Right lobe of liver (tissue), 6 donors: ENCODE data around the gene CST11. TPM values are rescaled to one million over a fixed set of nuclear protein-coding genes. Genes with fewer than 3 reads are reported as not detected.

Experiments used
- ATAC-seq, 4 donors: fragments of 200-7000 bp; cut with Tn5 transposase; one replicate each; pipeline ENCODE4 v1.9.1; 2020; ENCODE audit warnings: mild to moderate bottlenecking in 4 of 4, moderate library complexity in 4 of 4
- DNase-seq, 3 donors: peaks; one replicate each; pipeline ENCODE4 v3.0.0-alpha.2; 2020
- H3K27ac ChIP-seq, 3 donors: fragments of 200-600 bp; one replicate each; pipeline ENCODE4 v1.8.0; 2022
- H3K27me3 ChIP-seq, 2 donors: fragments of 200-600 bp; one replicate each; pipeline ENCODE4 v1.8.0; 2022
- H3K36me3 ChIP-seq, 4 donors: fragments of 200-600 bp; sonication (generic) in 1 of 4; one replicate each; pipeline versions ENCODE4 v1.5.1 to v1.8.0; 2017 to 2022; ENCODE audit warnings: control low read depth in 1 of 4
- H3K4me1 ChIP-seq, 4 donors: fragments of 200-600 bp; sonication (generic) in 1 of 4; one replicate each; pipeline versions ENCODE4 v1.5.1 to v1.8.0; 2017 to 2022; ENCODE audit warnings: control low read depth in 1 of 4
- H3K4me3 ChIP-seq, 3 donors: fragments of 200-600 bp; one replicate each; pipeline ENCODE4 v1.8.0; 2022
- H3K9me3 ChIP-seq, 4 donors: fragments of 200-600 bp; sonication (generic) in 1 of 4; one replicate each; pipeline versions ENCODE4 v1.5.1 to v1.8.0; 2017 to 2022; ENCODE audit warnings: control low read depth in 1 of 4
- CTCF ChIP-seq, 4 donors: fragments of 200-600 bp in 3 of 4; fragments of 450-650 bp in 1 of 4; IDR thresholded peaks; one replicate each; pipeline versions ENCODE4 v1.5.1 to v1.8.0; 2016 to 2022; ENCODE audit warnings: antibody characterized with exemption in 4 of 4, mild to moderate bottlenecking in 2 of 4
- POLR2A ChIP-seq: fragments of 450-650 bp; IDR thresholded peaks from one replicate; pipeline ENCODE4 v1.6.1; 2017; ENCODE audit warnings: antibody characterized with exemption, mild to moderate bottlenecking
- WGBS: methylation state at CpG from one replicate; pipeline ENCODE4 v1.1.6; 2018; ENCODE audit warnings: low coverage, low lambda C conversion rate; ENCODE audit not compliant: insufficient coverage; ENCODE audit errors: missing lambda C conversion rate; 5-methylcytosine and 5-hydroxymethylcytosine counted together
- intact Hi-C, 2 donors: fragments of 100-400 bp; cut with DNase I; formaldehyde crosslinking; loops; one replicate each; pipeline versions ENCODE4 v1.11.2 to v1.14.1; 2022
- total RNA-seq, 6 experiments: library from RNA; depleted of rRNA in 2 of 6; stranded (reverse); fragments of >200 nt in 2 of 6; fragmentation: NEBNext Ultra II Directional in 3 of 6; extraction: Animal tissue kit (Norgen Biotek cat#: 25700) in 3 of 6; gene quantifications; one replicate each; pipeline versions ENCODE4 v1.1.0 to v1.2.4, GENCODE V29; 2016 to 2023
- donor health status: DM: no; HTN: yes; CAD: no.
- donor health status: DM: no; HTN: no; CAD: no.
- donor health status: DM: no; HTN: no; CAD: no.
- donor health status: DM: no; HTN: yes; CAD: no.
- donor health status: DM: no; HTN: yes; CAD: no.

Gene CST11
- total RNA-seq, 6 experiments from 2014 or later = not detected

GRCh38 chr20:23492292-23492691, 39.6 kb upstream of the CST11 start:
- ATAC-seq = no peak

GRCh38 chr20:23490817-23491216, 38.1 kb upstream of the CST11 start, which contains the start of gene CST8:
Gene CST8, plus strand, starts transcription at chr20:23491117. Its CDS starts 551 bp downstream, at chr20:23491668.
- Histone ChIP-seq H3K27ac (no peak within 1 kb of the TSS), H3K4me3 (no peak within 1 kb of the TSS), H3K27me3 (no peaks in the 10 kb centered on the region), H3K9me3 (no peaks in the 10 kb centered on the region), H3K36me3 (no peaks in the 10 kb centered on the region), H3K4me1 (no peaks in the 10 kb centered on the region)
- ATAC-seq = no peak
- intact Hi-C loops = no loop called here
- TF ChIP-seq CTCF (IDR thresholded peaks at IDR 0.05) (no peak), POLR2A (no peak)
- 17% methylated on average over 2 of the region's 5 CpGs for WGBS
- no peak for DNase-seq

More at GRCh38 chr20:23492292-23492691, 39.6 kb upstream of the CST11 start:
- Histone ChIP-seq H3K27me3 (no peaks in the 10 kb centered on the region), H3K9me3 (no peaks in the 10 kb centered on the region), H3K4me3 (no peak overlapping the region), H3K27ac (no peak overlapping the region), H3K36me3 (no peaks in the 10 kb centered on the region), H3K4me1 (no peaks in the 10 kb centered on the region)
- DNase-seq = no peak
- intact Hi-C loops = no loop called here
- TF ChIP-seq CTCF (IDR thresholded peaks at IDR 0.05) (no peak), POLR2A (no peak)

- ATAC-seq (no peak), DNase-seq (no peak)
- TF ChIP-seq CTCF (IDR thresholded peaks at IDR 0.05) (no peak), POLR2A (no peak)
- 83% methylated on average over 3 of the region's 3 CpGs for WGBS
- H3K27me3 ChIP-seq = no peaks in the 10 kb centered on the region
- no peaks in the 10 kb centered on the region for H3K4me1 ChIP-seq
- H3K36me3 ChIP-seq = no peaks in the 10 kb centered on the region
- no peak overlapping the region for H3K27ac ChIP-seq
- intact Hi-C loops = no loop called here
- no peak overlapping the region for H3K4me3 ChIP-seq
- H3K9me3 ChIP-seq = no peaks in the 10 kb centered on the region
Measured at GRCh38 chr20:23488996-23489395, 36.3 kb upstream of the CST11 start.

GRCh38 chr20:23488470-23488869, 35.8 kb upstream of the CST11 start:
- DNase-seq = no peak
- TF ChIP-seq CTCF (IDR thresholded peaks at IDR 0.05) = no peak
- TF ChIP-seq POLR2A = no peak
- ATAC-seq = no peak
- H3K4me3 ChIP-seq = no peak overlapping the region
- no peak overlapping the region for H3K27ac ChIP-seq
- WGBS = 42% methylated on average over 2 of the region's 2 CpGs
- no peaks in the 10 kb centered on the region for H3K9me3 ChIP-seq
- H3K4me1 ChIP-seq = no peaks in the 10 kb centered on the region
- no peaks in the 10 kb centered on the region for H3K36me3 ChIP-seq
- intact Hi-C loops = no loop called here
- H3K27me3 ChIP-seq = no peaks in the 10 kb centered on the region

GRCh38 chr20:23484081-23484480, 31.4 kb upstream of the CST11 start:
- H3K27ac ChIP-seq = no peak overlapping the region
- H3K4me1 ChIP-seq = no peaks in the 10 kb centered on the region
- intact Hi-C loops = no loop called here
- TF ChIP-seq CTCF (IDR thresholded peaks at IDR 0.05) (no peak), POLR2A (no peak)
- H3K27me3 ChIP-seq = no peaks in the 10 kb centered on the region
- H3K4me3 ChIP-seq = no peak overlapping the region
- ATAC-seq (no peak), DNase-seq (no peak)
- 56% methylated on average over 4 of the region's 4 CpGs for WGBS
- no peaks in the 10 kb centered on the region for H3K36me3 ChIP-seq
- H3K9me3 ChIP-seq = no peaks in the 10 kb centered on the region
